ENCODE data around the gene ARCN1. TPM values are rescaled to one million over a fixed set of nuclear protein-coding genes. Genes with fewer than 3 reads are reported as not detected.

Gene ARCN1
- total RNA-seq, 1 donor from 2014 or later: 201 TPM

DNA sequence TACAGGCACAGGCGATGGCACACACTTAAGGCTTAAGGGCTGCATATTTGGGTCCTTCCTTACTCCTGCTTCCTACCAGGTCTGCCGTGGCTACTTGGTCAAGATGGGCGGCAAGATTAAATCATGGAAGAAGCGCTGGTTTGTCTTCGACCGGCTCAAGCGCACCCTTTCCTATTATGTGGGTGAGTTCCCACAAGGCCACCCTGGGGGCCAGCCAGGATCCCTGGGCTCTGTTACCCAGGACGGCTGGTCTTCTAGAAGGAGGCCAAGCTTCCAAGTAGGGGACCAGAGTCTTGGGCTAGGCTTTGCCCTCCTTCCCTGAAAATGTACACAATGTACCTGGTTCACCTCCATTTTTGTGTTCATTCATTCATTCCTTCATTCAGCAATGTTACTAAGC lies 78.2 kb downstream of the ARCN1 start:
- no peak for TF ChIP-seq CTCF (IDR thresholded peaks at IDR 0.05)
- Mint-ChIP-seq H3K27me3 (ENCODE audit: unreplicated experiment) (no peaks in the 10 kb centered on the region), H3K27ac (ENCODE audit: unreplicated experiment) (no peak overlapping the region), H3K36me3 (ENCODE audit: unreplicated experiment) (peaks cover 68% of the 10 kb centered on the region), H3K9me3 (ENCODE audit: unreplicated experiment) (no peaks in the 10 kb centered on the region), H3K4me3 (ENCODE audit: unreplicated experiment) (no peak overlapping the region), H3K4me1 (ENCODE audit: unreplicated experiment) (no peaks in the 10 kb centered on the region)
- DNase-seq (ENCODE audit: extremely low spot score, unreplicated experiment): no peak

DNA sequence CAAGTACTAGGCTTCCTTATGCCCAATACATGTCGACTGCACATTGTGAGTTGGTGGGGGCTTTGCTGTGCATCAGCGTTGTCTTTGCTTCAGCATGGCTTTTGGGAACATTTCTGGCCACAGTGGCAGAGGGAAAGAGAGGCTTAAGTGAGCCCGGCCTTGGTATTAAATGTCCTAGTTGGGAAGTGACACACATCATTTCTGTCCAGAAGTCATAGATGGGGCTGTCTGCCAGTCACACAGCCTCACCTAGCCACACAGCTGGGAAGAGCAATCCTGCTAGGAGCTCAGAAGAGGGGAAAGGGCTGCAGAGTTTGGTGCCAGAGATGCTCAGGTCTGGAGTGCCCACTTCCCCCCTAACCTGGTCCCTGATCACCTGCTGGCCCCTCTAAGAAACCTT lies 79.6 kb downstream of the ARCN1 start:
- Mint-ChIP-seq H3K4me3 (ENCODE audit: unreplicated experiment) (no peak overlapping the region), H3K36me3 (ENCODE audit: unreplicated experiment) (peaks cover 67% of the 10 kb centered on the region), H3K27ac (ENCODE audit: unreplicated experiment) (no peak overlapping the region), H3K27me3 (ENCODE audit: unreplicated experiment) (no peaks in the 10 kb centered on the region), H3K4me1 (ENCODE audit: unreplicated experiment) (no peaks in the 10 kb centered on the region), H3K9me3 (ENCODE audit: unreplicated experiment) (no peaks in the 10 kb centered on the region)
- DNase-seq (ENCODE audit: extremely low spot score, unreplicated experiment): no peak
- no peak for TF ChIP-seq CTCF (IDR thresholded peaks at IDR 0.05)

Small RNA genes lying within 50 kb of the gene (microRNA-seq; reads per million reads assigned to microRNA genes)
- gene MIR6716 (ENCODE audit: unreplicated experiment): not detected

Other genes starting within 250 kb of the ARCN1 start
- gene CD3D, start 229.7 kb upstream of the ARCN1 start, total RNA-seq: not detected in 2 replicates
- not detected in 2 replicates for gene CD3G, start 228.1 kb upstream of the ARCN1 start, total RNA-seq
- gene UBE4A, start 212.8 kb upstream of the ARCN1 start, total RNA-seq: 47.3 and 49.0 TPM in 2 replicates
- gene ATP5MG, start 170.8 kb upstream of the ARCN1 start, total RNA-seq: 142 and 171 TPM in 2 replicates
- 56.8 and 62.6 TPM in 2 replicates for gene KMT2A, start 135.9 kb upstream of the ARCN1 start, total RNA-seq
- 0.86 and 1.2 TPM in 2 replicates for gene TTC36, start 44.9 kb upstream of the ARCN1 start, total RNA-seq
- gene TMEM25, start 41.2 kb upstream of the ARCN1 start, total RNA-seq: 33.6 and 36.2 TPM in 2 replicates
- gene IFT46, start 6.5 kb upstream of the ARCN1 start, total RNA-seq: 24.0 and 24.1 TPM in 2 replicates
- 160 and 165 TPM in 2 replicates for gene PHLDB1, start 35.2 kb downstream of the ARCN1 start, total RNA-seq
- gene TREH, start 107.2 kb downstream of the ARCN1 start, total RNA-seq: not detected in 2 replicates
- 148 and 157 TPM in 2 replicates for gene DDX6, start 218.8 kb downstream of the ARCN1 start, total RNA-seq